Thymus (tissue), 11 donors: ENCODE results near the gene CFAP52. TPM values are rescaled to one million over a fixed set of nuclear protein-coding genes. Genes with fewer than 3 reads are reported as not detected.

Source experiments
- DNase-seq, 9 donors: peaks; one replicate each; pipeline ENCODE4 v3.0.0-alpha.2; 2013; ENCODE audit warnings: low spot score in 9 of 9, low read depth in 6 of 9, missing footprints in 1 of 9
- H3K27ac ChIP-seq, 2 donors: one replicate each; pipeline ENCODE4 v1.5.1; 2013; ENCODE audit warnings: control low read depth in 1 of 2, low read depth in 1 of 2, low read length in 1 of 2, mild to moderate bottlenecking in 1 of 2, moderate library complexity in 1 of 2
- H3K27me3 ChIP-seq, 2 donors: one replicate each; pipeline ENCODE4 v1.5.1; 2013; ENCODE audit warnings: low read length in 1 of 2; ENCODE audit not compliant: control insufficient read depth in 2 of 2, insufficient read depth in 1 of 2
- H3K36me3 ChIP-seq, 2 donors: one replicate each; pipeline ENCODE4 v1.5.1; 2013; ENCODE audit warnings: low read length in 1 of 2, mild to moderate bottlenecking in 1 of 2, moderate library complexity in 1 of 2; ENCODE audit not compliant: control insufficient read depth in 2 of 2, insufficient read depth in 2 of 2
- H3K4me1 ChIP-seq, 2 donors: one replicate each; pipeline ENCODE4 v1.5.1; 2013; ENCODE audit warnings: low read length in 2 of 2; ENCODE audit not compliant: control insufficient read depth in 2 of 2, insufficient read depth in 2 of 2
- H3K4me3 ChIP-seq, 2 donors: one replicate each; pipeline ENCODE4 v1.5.1; 2013; ENCODE audit warnings: low read length in 2 of 2, control low read depth in 1 of 2, mild to moderate bottlenecking in 1 of 2
- H3K9me3 ChIP-seq, 2 donors: one replicate each; pipeline ENCODE4 v1.5.1; 2013; ENCODE audit warnings: low read length in 1 of 2, mild to moderate bottlenecking in 1 of 2; ENCODE audit not compliant: control insufficient read depth in 2 of 2, insufficient read depth in 1 of 2
- WGBS: extraction: QIAGEN DNeasy Blood & Tissue Kit; methylation state at CpG from one replicate; pipeline ENCODE4 v1.1.7; 2013; 5-methylcytosine and 5-hydroxymethylcytosine counted together
- polyA plus RNA-seq: library from polyadenylated mRNA; stranded (reverse); fragments of 200-250 nt; gene quantifications from one replicate; pipeline ENCODE4 v1.2.3, GENCODE V29; 2013
- total RNA-seq: library from RNA; stranded (reverse); fragments of 120-200 nt; gene quantifications from one replicate; pipeline ENCODE4 v1.2.4, GENCODE V29; 2013
- donor health status: healthy.

CFAP52 gene
- total and polyA plus RNA-seq, 2 donors: 0.76 to 1.6 TPM

- H3K9me3 ChIP-seq: no peaks in the 10 kb centered on the region
- H3K4me3 ChIP-seq: no peak overlapping the region
- 99% methylated on average over 8 of the region's 8 CpGs for WGBS
- no peak for DNase-seq
- H3K4me1 ChIP-seq: no peaks in the 10 kb centered on the region
- H3K36me3 ChIP-seq: no peaks in the 10 kb centered on the region
- H3K27me3 ChIP-seq: no peaks in the 10 kb centered on the region
- H3K27ac ChIP-seq: no peak overlapping the region
Observed at GRCh38 chr17:9672266-9672665, 95.8 kb downstream of the CFAP52 start.

- no peaks in the 10 kb centered on the region for H3K36me3 ChIP-seq
- no peaks in the 10 kb centered on the region for H3K9me3 ChIP-seq
- no peak overlapping the region for H3K27ac ChIP-seq
- 98% methylated on average over 6 of the region's 6 CpGs for WGBS
- H3K4me1 ChIP-seq: no peaks in the 10 kb centered on the region
- no peaks in the 10 kb centered on the region for H3K27me3 ChIP-seq
- no peak overlapping the region for H3K4me3 ChIP-seq
- no peak for DNase-seq
Observed at GRCh38 chr17:9672691-9673090, 96.2 kb downstream of the CFAP52 start.

- H3K27ac ChIP-seq: no peak overlapping the region
Observed at GRCh38 chr17:9676084-9676483, 99.6 kb downstream of the CFAP52 start.

GRCh38 chr17:9676820-9677310, 100.4 kb downstream of the CFAP52 start:
- no peaks in the 10 kb centered on the region for H3K4me1 ChIP-seq
- H3K4me3 ChIP-seq: no peak overlapping the region
- H3K36me3 ChIP-seq: no peaks in the 10 kb centered on the region
- H3K27me3 ChIP-seq: no peaks in the 10 kb centered on the region
- no peak overlapping the region for H3K27ac ChIP-seq
- DNase-seq: no peak
- 96% methylated on average over 4 of the region's 4 CpGs for WGBS
- peaks cover 1 to 2% of the 10 kb centered on the region in 2 donors for H3K9me3 ChIP-seq

More at GRCh38 chr17:9676084-9676483, 99.6 kb downstream of the CFAP52 start:
- Histone ChIP-seq H3K4me3 (no peak overlapping the region), H3K4me1 (no peaks in the 10 kb centered on the region), H3K36me3 (no peaks in the 10 kb centered on the region), H3K9me3 (peaks cover 1 to 2% of the 10 kb centered on the region in 2 donors), H3K27me3 (no peaks in the 10 kb centered on the region)
- WGBS: 96% methylated on average over 4 of the region's 4 CpGs
- no peak for DNase-seq

- WGBS: 95% methylated on average over 7 of the region's 7 CpGs
- Histone ChIP-seq H3K4me3 (no peak overlapping the region), H3K9me3 (peaks cover 1 to 2% of the 10 kb centered on the region in 2 donors), H3K36me3 (no peaks in the 10 kb centered on the region), H3K4me1 (no peaks in the 10 kb centered on the region), H3K27me3 (no peaks in the 10 kb centered on the region), H3K27ac (no peak overlapping the region)
- DNase-seq: no peak
Observed at GRCh38 chr17:9677411-9677810, 101.0 kb downstream of the CFAP52 start.

- Histone ChIP-seq H3K4me1 (no peaks in the 10 kb centered on the region), H3K4me3 (no peak overlapping the region), H3K9me3 (peaks cover 1 to 2% of the 10 kb centered on the region in 2 donors), H3K27ac (no peak overlapping the region), H3K36me3 (no peaks in the 10 kb centered on the region), H3K27me3 (no peaks in the 10 kb centered on the region)
- 95% methylated on average over 4 of the region's 4 CpGs for WGBS
- no peak for DNase-seq
Observed at GRCh38 chr17:9677896-9678295, 101.5 kb downstream of the CFAP52 start.

GRCh38 chr17:9684955-9685621, 108.6 kb downstream of the CFAP52 start:
- 88% methylated on average over 10 of the region's 10 CpGs for WGBS
- H3K4me3 ChIP-seq: no peak overlapping the region
- H3K4me1 ChIP-seq: no peaks in the 10 kb centered on the region
- H3K9me3 ChIP-seq: peaks cover 1 to 2% of the 10 kb centered on the region in 2 donors
- DNase-seq: no peak
- peak overlapping the region in 1 of 2 donors; percentile 40 for H3K27ac ChIP-seq
- H3K36me3 ChIP-seq: no peaks in the 10 kb centered on the region
- H3K27me3 ChIP-seq: no peaks in the 10 kb centered on the region

Other genes starting within 250 kb of the CFAP52 start
- 75.8 TPM for gene STX8, start 822 bp upstream of the CFAP52 start, total RNA-seq
- gene STX8, start 822 bp upstream of the CFAP52 start, polyA plus RNA-seq: 60.5 TPM
- 0.57 TPM for gene USP43, start 68.9 kb downstream of the CFAP52 start, total RNA-seq
- 2.9 TPM for gene USP43, start 68.9 kb downstream of the CFAP52 start, polyA plus RNA-seq
- gene DHRS7C, start 214.9 kb downstream of the CFAP52 start, total RNA-seq: 0.24 TPM
- gene DHRS7C, start 214.9 kb downstream of the CFAP52 start, polyA plus RNA-seq: 0.07 TPM
- not detected for gene GSG1L2, start 245.4 kb downstream of the CFAP52 start, total RNA-seq
- gene GSG1L2, start 245.4 kb downstream of the CFAP52 start, polyA plus RNA-seq: not detected
- 0.05 TPM for gene GLP2R, start 249.3 kb downstream of the CFAP52 start, total RNA-seq
- gene GLP2R, start 249.3 kb downstream of the CFAP52 start, polyA plus RNA-seq: 0.09 TPM